Right lobe of liver (tissue), 6 donors: ENCODE results near the gene TSN. TPM values are rescaled to one million over a fixed set of nuclear protein-coding genes. Genes with fewer than 3 reads are reported as not detected.

Experiments used
- ATAC-seq, 4 donors: fragments of 200-7000 bp; cut with Tn5 transposase; one replicate each; pipeline ENCODE4 v1.9.1; 2020; ENCODE audit warnings: mild to moderate bottlenecking in 4 of 4, moderate library complexity in 4 of 4
- DNase-seq, 3 donors: peaks; one replicate each; pipeline ENCODE4 v3.0.0-alpha.2; 2020
- H3K27ac ChIP-seq, 3 donors: fragments of 200-600 bp; one replicate each; pipeline ENCODE4 v1.8.0; 2022
- H3K27me3 ChIP-seq, 2 donors: fragments of 200-600 bp; one replicate each; pipeline ENCODE4 v1.8.0; 2022
- H3K36me3 ChIP-seq, 4 donors: fragments of 200-600 bp; sonication (generic) in 1 of 4; one replicate each; pipeline versions ENCODE4 v1.5.1 to v1.8.0; 2017 to 2022; ENCODE audit warnings: control low read depth in 1 of 4
- H3K4me1 ChIP-seq, 4 donors: fragments of 200-600 bp; sonication (generic) in 1 of 4; one replicate each; pipeline versions ENCODE4 v1.5.1 to v1.8.0; 2017 to 2022; ENCODE audit warnings: control low read depth in 1 of 4
- H3K4me3 ChIP-seq, 3 donors: fragments of 200-600 bp; one replicate each; pipeline ENCODE4 v1.8.0; 2022
- H3K9me3 ChIP-seq, 4 donors: fragments of 200-600 bp; sonication (generic) in 1 of 4; one replicate each; pipeline versions ENCODE4 v1.5.1 to v1.8.0; 2017 to 2022; ENCODE audit warnings: control low read depth in 1 of 4
- CTCF ChIP-seq, 4 donors: fragments of 200-600 bp in 3 of 4; fragments of 450-650 bp in 1 of 4; IDR thresholded peaks; one replicate each; pipeline versions ENCODE4 v1.5.1 to v1.8.0; 2016 to 2022; ENCODE audit warnings: antibody characterized with exemption in 4 of 4, mild to moderate bottlenecking in 2 of 4
- POLR2A ChIP-seq: fragments of 450-650 bp; IDR thresholded peaks from one replicate; pipeline ENCODE4 v1.6.1; 2017; ENCODE audit warnings: antibody characterized with exemption, mild to moderate bottlenecking
- WGBS: methylation state at CpG from one replicate; pipeline ENCODE4 v1.1.6; 2018; ENCODE audit warnings: low coverage, low lambda C conversion rate; ENCODE audit not compliant: insufficient coverage; ENCODE audit errors: missing lambda C conversion rate; 5-methylcytosine and 5-hydroxymethylcytosine counted together
- intact Hi-C, 2 donors: fragments of 100-400 bp; cut with DNase I; formaldehyde crosslinking; loops; one replicate each; pipeline versions ENCODE4 v1.11.2 to v1.14.1; 2022
- total RNA-seq, 6 experiments: library from RNA; depleted of rRNA in 2 of 6; stranded (reverse); fragments of >200 nt in 2 of 6; fragmentation: NEBNext Ultra II Directional in 3 of 6; extraction: Animal tissue kit (Norgen Biotek cat#: 25700) in 3 of 6; gene quantifications; one replicate each; pipeline versions ENCODE4 v1.1.0 to v1.2.4, GENCODE V29; 2016 to 2023
- donor health status: DM: no; HTN: yes; CAD: no.
- donor health status: DM: no; HTN: no; CAD: no.
- donor health status: DM: no; HTN: no; CAD: no.
- donor health status: DM: no; HTN: yes; CAD: no.
- donor health status: DM: no; HTN: yes; CAD: no.

TSN gene
- total RNA-seq, 6 experiments from 2014 or later: 22.5 to 38.1 (median 27.5) TPM

- Histone ChIP-seq H3K4me1 (no peaks in the 10 kb centered on the region), H3K27ac (no peak overlapping the region), H3K9me3 (no peaks in the 10 kb centered on the region), H3K36me3 (no peaks in the 10 kb centered on the region), H3K4me3 (no peak overlapping the region), H3K27me3 (no peaks in the 10 kb centered on the region)
- 56% methylated on average over 4 of the region's 4 CpGs for WGBS
- no peak for DNase-seq
- TF ChIP-seq CTCF (IDR thresholded peaks at IDR 0.05) (no peak), POLR2A (no peak)
- intact Hi-C loops: no loop called here
- no peak for ATAC-seq
These were observed 40.8 kb downstream of the TSN start for GRCh38 chr2:121796239-121796638.

- no peaks in the 10 kb centered on the region for H3K4me1 ChIP-seq
- H3K27ac ChIP-seq: no peak overlapping the region
- no peak for TF ChIP-seq CTCF (IDR thresholded peaks at IDR 0.05)
- TF ChIP-seq POLR2A: no peak
- H3K36me3 ChIP-seq: no peaks in the 10 kb centered on the region
- ATAC-seq (no peak), DNase-seq (no peak)
- H3K9me3 ChIP-seq: no peaks in the 10 kb centered on the region
- no peaks in the 10 kb centered on the region for H3K27me3 ChIP-seq
- H3K4me3 ChIP-seq: no peak overlapping the region
- intact Hi-C loops: no loop called here
- WGBS: 60% methylated on average over 1 of the region's 1 CpG
These were observed 43.2 kb downstream of the TSN start for GRCh38 chr2:121798617-121799016.

- 23% methylated on average over 2 of the region's 2 CpGs for WGBS
- Histone ChIP-seq H3K4me1 (no peaks in the 10 kb centered on the region), H3K9me3 (no peaks in the 10 kb centered on the region), H3K27me3 (no peaks in the 10 kb centered on the region), H3K4me3 (no peak overlapping the region), H3K36me3 (no peaks in the 10 kb centered on the region), H3K27ac (no peak overlapping the region)
- no peak for DNase-seq
- intact Hi-C loops: no loop called here
- no peak for TF ChIP-seq CTCF (IDR thresholded peaks at IDR 0.05)
- TF ChIP-seq POLR2A: no peak
- ATAC-seq: no peak
These were observed 46.5 kb downstream of the TSN start for GRCh38 chr2:121801916-121802315.

- Histone ChIP-seq H3K36me3 (no peaks in the 10 kb centered on the region), H3K9me3 (no peaks in the 10 kb centered on the region), H3K27me3 (no peaks in the 10 kb centered on the region), H3K27ac (no peak overlapping the region), H3K4me1 (no peaks in the 10 kb centered on the region), H3K4me3 (no peak overlapping the region)
- no peak for TF ChIP-seq CTCF (IDR thresholded peaks at IDR 0.05)
- TF ChIP-seq POLR2A: no peak
- 38% methylated on average over 2 of the region's 2 CpGs for WGBS
- DNase-seq (no peak), ATAC-seq (no peak)
- intact Hi-C loops: no loop called here
These were observed 48.1 kb downstream of the TSN start for GRCh38 chr2:121803503-121803902.

GRCh38 chr2:121804340-121804739 lies 48.9 kb downstream of the TSN start:
- intact Hi-C loops: no loop called here
- H3K36me3 ChIP-seq: no peaks in the 10 kb centered on the region
- H3K9me3 ChIP-seq: no peaks in the 10 kb centered on the region
- DNase-seq (no peak), ATAC-seq (no peak)
- H3K4me1 ChIP-seq: no peaks in the 10 kb centered on the region
- H3K27me3 ChIP-seq: no peaks in the 10 kb centered on the region
- TF ChIP-seq POLR2A (no peak), CTCF (IDR thresholded peaks at IDR 0.05) (no peak)
- 22% methylated on average over 5 of the region's 5 CpGs for WGBS
- no peak overlapping the region for H3K4me3 ChIP-seq
- H3K27ac ChIP-seq: no peak overlapping the region
